ENCODE data around the gene DEFB114.
"Not testable (repeated sequence)": the region's sequence is repeated elsewhere in the genome, so short reads cannot be mapped to it uniquely, and the experiment has no call there.

Gene DEFB114

GRCh38 chr6:49969605-49970004 is 5.6 kb upstream of the DEFB114 start, which contains the start of gene DEFB113:
DEFB113 (minus strand) TSS chr6:49969625; CDS start chr6:49969625, 0 bp downstream.
- no peak within 1 kb of the TSS for H3K4me3 ChIP-seq (ENCODE audit: low read depth, low read length)
- H3K27ac ChIP-seq (ENCODE audit: low read depth, low read length), result no peak within 1 kb of the TSS
- no peaks in the 10 kb centered on the region for H3K36me3 ChIP-seq (ENCODE audit: insufficient read depth, low read length)
- no peaks in the 10 kb centered on the region for H3K79me2 ChIP-seq (ENCODE audit: control insufficient read depth, insufficient read depth, low read length, unreplicated experiment)
- no peaks in the 10 kb centered on the region for H3K4me1 ChIP-seq (ENCODE audit: control insufficient read depth, insufficient read depth, low read length, unreplicated experiment)
- no peaks in the 10 kb centered on the region for H3K27me3 ChIP-seq (ENCODE audit: insufficient read depth, low read length)
- H2AFZ ChIP-seq (ENCODE audit: low read length, unreplicated experiment), result no peak within 1 kb of the TSS

GRCh38 chr6:49966823-49967222 is 2.9 kb upstream of the DEFB114 start:
- Histone ChIP-seq H3K27me3 (ENCODE audit: insufficient read depth, low read length) (no peaks in the 10 kb centered on the region), H3K27ac (ENCODE audit: low read depth, low read length) (no peak overlapping the region), H3K4me3 (ENCODE audit: low read depth, low read length) (no peak overlapping the region)

GRCh38 chr6:49966334-49966733 is 2.4 kb upstream of the DEFB114 start:
- Histone ChIP-seq H3K36me3 (ENCODE audit: insufficient read depth, low read length) (no peaks in the 10 kb centered on the region), H3K27me3 (ENCODE audit: insufficient read depth, low read length) (no peaks in the 10 kb centered on the region), H2AFZ (ENCODE audit: low read length, unreplicated experiment) (no peak overlapping the region), H3K4me1 (ENCODE audit: control insufficient read depth, insufficient read depth, low read length, unreplicated experiment) (no peaks in the 10 kb centered on the region), H3K27ac (ENCODE audit: low read depth, low read length) (no peak overlapping the region), H3K4me3 (ENCODE audit: low read depth, low read length) (no peak overlapping the region), H3K79me2 (ENCODE audit: control insufficient read depth, insufficient read depth, low read length, unreplicated experiment) (no peaks in the 10 kb centered on the region)

More at GRCh38 chr6:49966823-49967222, 2.9 kb upstream of the DEFB114 start:
- no peaks in the 10 kb centered on the region for H3K79me2 ChIP-seq (ENCODE audit: control insufficient read depth, insufficient read depth, low read length, unreplicated experiment)
- no peaks in the 10 kb centered on the region for H3K4me1 ChIP-seq (ENCODE audit: control insufficient read depth, insufficient read depth, low read length, unreplicated experiment)
- H2AFZ ChIP-seq (ENCODE audit: low read length, unreplicated experiment), result no peak overlapping the region
- no peaks in the 10 kb centered on the region for H3K36me3 ChIP-seq (ENCODE audit: insufficient read depth, low read length)

- no peaks in the 10 kb centered on the region for H3K79me2 ChIP-seq (ENCODE audit: control insufficient read depth, insufficient read depth, low read length, unreplicated experiment)
- H2AFZ ChIP-seq (ENCODE audit: low read length, unreplicated experiment), result no peak overlapping the region
- no peaks in the 10 kb centered on the region for H3K36me3 ChIP-seq (ENCODE audit: insufficient read depth, low read length)
- H3K27ac ChIP-seq (ENCODE audit: low read depth, low read length), result no peak overlapping the region
- H3K27me3 ChIP-seq (ENCODE audit: insufficient read depth, low read length), result no peaks in the 10 kb centered on the region
- no peaks in the 10 kb centered on the region for H3K4me1 ChIP-seq (ENCODE audit: control insufficient read depth, insufficient read depth, low read length, unreplicated experiment)
- H3K4me3 ChIP-seq (ENCODE audit: low read depth, low read length), result no peak overlapping the region
These were observed 5.8 kb downstream of the DEFB114 start for GRCh38 chr6:49958180-49958579.

GRCh38 chr6:49955847-49956246 is 8.1 kb downstream of the DEFB114 start:
- no peak overlapping the region for H2AFZ ChIP-seq (ENCODE audit: low read length, unreplicated experiment)
- H3K4me1 ChIP-seq (ENCODE audit: control insufficient read depth, insufficient read depth, low read length, unreplicated experiment), result no peaks in the 10 kb centered on the region
- H3K4me3 ChIP-seq (ENCODE audit: low read depth, low read length), result no peak overlapping the region
- no peak overlapping the region for H3K27ac ChIP-seq (ENCODE audit: low read depth, low read length)
- H3K79me2 ChIP-seq (ENCODE audit: control insufficient read depth, insufficient read depth, low read length, unreplicated experiment), result no peaks in the 10 kb centered on the region
- H3K36me3 ChIP-seq (ENCODE audit: insufficient read depth, low read length), result no peaks in the 10 kb centered on the region
- no peaks in the 10 kb centered on the region for H3K27me3 ChIP-seq (ENCODE audit: insufficient read depth, low read length)

GRCh38 chr6:49951926-49952325 is 12.0 kb downstream of the DEFB114 start:
- H3K27ac ChIP-seq (ENCODE audit: low read depth, low read length), result no peak overlapping the region
- no peaks in the 10 kb centered on the region for H3K4me1 ChIP-seq (ENCODE audit: control insufficient read depth, insufficient read depth, low read length, unreplicated experiment)
- no peak overlapping the region for H3K4me3 ChIP-seq (ENCODE audit: low read depth, low read length)
- no peaks in the 10 kb centered on the region for H3K36me3 ChIP-seq (ENCODE audit: insufficient read depth, low read length)
- no peaks in the 10 kb centered on the region for H3K27me3 ChIP-seq (ENCODE audit: insufficient read depth, low read length)
- H3K79me2 ChIP-seq (ENCODE audit: control insufficient read depth, insufficient read depth, low read length, unreplicated experiment), result no peaks in the 10 kb centered on the region
- no peak overlapping the region for H2AFZ ChIP-seq (ENCODE audit: low read length, unreplicated experiment)

GRCh38 chr6:49950415-49950751 is 13.6 kb downstream of the DEFB114 start:
- Histone ChIP-seq H3K4me3 (ENCODE audit: low read depth, low read length) (no peak overlapping the region), H2AFZ (ENCODE audit: low read length, unreplicated experiment) (no peak overlapping the region), H3K27ac (ENCODE audit: low read depth, low read length) (no peak overlapping the region), H3K79me2 (ENCODE audit: control insufficient read depth, insufficient read depth, low read length, unreplicated experiment) (no peaks in the 10 kb centered on the region), H3K27me3 (ENCODE audit: insufficient read depth, low read length) (no peaks in the 10 kb centered on the region), H3K36me3 (ENCODE audit: insufficient read depth, low read length) (no peaks in the 10 kb centered on the region), H3K4me1 (ENCODE audit: control insufficient read depth, insufficient read depth, low read length, unreplicated experiment) (no peaks in the 10 kb centered on the region)

GRCh38 chr6:49949062-49949461 is 14.9 kb downstream of the DEFB114 start:
- H3K4me1 ChIP-seq (ENCODE audit: control insufficient read depth, insufficient read depth, low read length, unreplicated experiment), result no peaks in the 10 kb centered on the region
- H3K27ac ChIP-seq (ENCODE audit: low read depth, low read length), result no peak overlapping the region
- H2AFZ ChIP-seq (ENCODE audit: low read length, unreplicated experiment), result no peak overlapping the region
- no peaks in the 10 kb centered on the region for H3K79me2 ChIP-seq (ENCODE audit: control insufficient read depth, insufficient read depth, low read length, unreplicated experiment)
- H3K27me3 ChIP-seq (ENCODE audit: insufficient read depth, low read length), result no peaks in the 10 kb centered on the region
- H3K4me3 ChIP-seq (ENCODE audit: low read depth, low read length), result no peak overlapping the region
- H3K36me3 ChIP-seq (ENCODE audit: insufficient read depth, low read length), result no peaks in the 10 kb centered on the region

- Histone ChIP-seq H3K4me1 (ENCODE audit: control insufficient read depth, insufficient read depth, low read length, unreplicated experiment) (no peaks in the 10 kb centered on the region), H3K27me3 (ENCODE audit: insufficient read depth, low read length) (no peaks in the 10 kb centered on the region), H2AFZ (ENCODE audit: low read length, unreplicated experiment) (no peak overlapping the region), H3K36me3 (ENCODE audit: insufficient read depth, low read length) (no peaks in the 10 kb centered on the region), H3K79me2 (ENCODE audit: control insufficient read depth, insufficient read depth, low read length, unreplicated experiment) (no peaks in the 10 kb centered on the region), H3K4me3 (ENCODE audit: low read depth, low read length) (no peak overlapping the region), H3K27ac (ENCODE audit: low read depth, low read length) (no peak overlapping the region)
These were observed 17.1 kb downstream of the DEFB114 start for GRCh38 chr6:49946835-49947234.

- not testable (repeated sequence) for H3K36me3 ChIP-seq (ENCODE audit: insufficient read depth, low read length); H3K27me3 ChIP-seq (ENCODE audit: insufficient read depth, low read length); H3K79me2 ChIP-seq (ENCODE audit: control insufficient read depth, insufficient read depth, low read length, unreplicated experiment); H2AFZ ChIP-seq (ENCODE audit: low read length, unreplicated experiment); H3K4me1 ChIP-seq (ENCODE audit: control insufficient read depth, insufficient read depth, low read length, unreplicated experiment); H3K27ac ChIP-seq (ENCODE audit: low read depth, low read length); H3K4me3 ChIP-seq (ENCODE audit: low read depth, low read length)
These were observed 19.9 kb downstream of the DEFB114 start for GRCh38 chr6:49944068-49944467.

GRCh38 chr6:49939993-49940498 is 23.9 kb downstream of the DEFB114 start:
- Histone ChIP-seq H3K4me3 (ENCODE audit: low read depth, low read length) (no peak overlapping the region), H3K36me3 (ENCODE audit: insufficient read depth, low read length) (no peaks in the 10 kb centered on the region), H3K27me3 (ENCODE audit: insufficient read depth, low read length) (no peaks in the 10 kb centered on the region), H3K27ac (ENCODE audit: low read depth, low read length) (no peak overlapping the region), H3K79me2 (ENCODE audit: control insufficient read depth, insufficient read depth, low read length, unreplicated experiment) (no peaks in the 10 kb centered on the region), H2AFZ (ENCODE audit: low read length, unreplicated experiment) (no peak overlapping the region), H3K4me1 (ENCODE audit: control insufficient read depth, insufficient read depth, low read length, unreplicated experiment) (no peaks in the 10 kb centered on the region)

Measured in ACC112 (cell line).